Type B pancreatic cell (in vitro differentiated cells): ENCODE measurements around the gene GOLGB1. TPM values are rescaled to one million over a fixed set of nuclear protein-coding genes. Genes with fewer than 3 reads are reported as not detected.
"Not testable (repeated sequence)": the region's sequence is repeated elsewhere in the genome, so short reads cannot be mapped to it uniquely, and the experiment has no call there.

Experiments
- DNase-seq: peaks from one replicate; pipeline ENCODE4 v3.0.0; 2021; ENCODE audit warnings: mixed read lengths; ENCODE audit not compliant: unreplicated experiment; ENCODE audit errors: extremely low spot score
- H3K27ac Mint-ChIP-seq: 2 replicates; pipeline ENCODE4 v1.8.0; 2021; ENCODE audit warnings: mild to moderate bottlenecking, mixed read lengths
- H3K27me3 Mint-ChIP-seq: 2 replicates; pipeline ENCODE4 v1.8.0; 2021; ENCODE audit warnings: mixed read lengths
- H3K36me3 Mint-ChIP-seq: 2 replicates; pipeline ENCODE4 v1.8.0; 2021; ENCODE audit warnings: mixed read lengths
- H3K4me1 Mint-ChIP-seq: one replicate; pipeline ENCODE4 v1.8.0; 2021; ENCODE audit warnings: mixed read lengths; ENCODE audit not compliant: unreplicated experiment
- H3K4me3 Mint-ChIP-seq: 2 replicates; pipeline ENCODE4 v1.8.0; 2021; ENCODE audit warnings: mild to moderate bottlenecking, mixed read lengths
- H3K9me3 Mint-ChIP-seq: 2 replicates; pipeline ENCODE4 v1.8.0; 2021; ENCODE audit warnings: mixed read lengths
- CTCF ChIP-seq: fragments of 200-600 bp; sonication (generic); conservative IDR thresholded peaks from 2 replicates; pipeline ENCODE4 v1.5.0; 2021; ENCODE audit warnings: antibody characterized with exemption, mild to moderate bottlenecking
- total RNA-seq: library from RNA; stranded (reverse); gene quantifications from 2 replicates; pipeline ENCODE4 v1.2.1, GENCODE V29; 2021; ENCODE audit warnings: low replicate concordance

Gene GOLGB1
- total RNA-seq, 1 donor from 2014 or later: 49.9 TPM

GRCh38 chr3:121750087-121750415 is 510 bp upstream of the GOLGB1 start:
- Mint-ChIP-seq H3K27me3 (peaks cover 16% of the 10 kb centered on the region), H3K27ac (no peak overlapping the region), H3K4me3 (no peak overlapping the region), H3K36me3 (no peaks in the 10 kb centered on the region), H3K9me3 (no peaks in the 10 kb centered on the region), H3K4me1 (peaks cover 5% of the 10 kb centered on the region)
- TF ChIP-seq CTCF: no peak
- no peak for DNase-seq

DNA sequence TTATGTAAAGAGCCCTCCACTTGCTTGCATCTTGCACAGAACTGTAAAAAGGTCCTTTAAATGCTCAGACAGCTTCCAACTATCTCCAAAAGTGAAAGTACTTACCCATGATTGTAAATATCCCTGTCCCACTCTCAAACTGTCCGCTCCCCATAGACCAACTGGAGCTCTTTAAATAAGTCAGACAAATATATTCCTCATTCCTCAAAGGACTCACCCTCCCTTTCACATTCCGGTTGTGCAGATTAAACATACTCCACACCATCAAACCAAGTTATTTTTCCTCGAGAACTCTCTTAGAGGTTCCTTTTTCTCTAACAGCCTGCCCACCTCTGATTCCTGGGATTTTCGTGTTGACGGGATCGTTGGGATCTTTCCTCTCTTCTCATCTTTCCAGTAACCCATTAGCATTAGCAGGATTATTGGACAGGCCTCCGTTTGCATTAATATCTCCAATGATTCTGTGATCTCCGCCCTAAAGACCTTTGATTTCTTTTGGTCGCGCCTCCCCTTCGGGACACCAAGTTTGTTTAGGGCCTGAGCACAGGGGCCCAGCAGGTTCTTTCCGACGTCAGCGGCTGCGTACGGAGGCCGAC is 763 bp downstream of the GOLGB1 start:
- Mint-ChIP-seq H3K27ac (no peak overlapping the region), H3K4me1 (peaks cover 5% of the 10 kb centered on the region), H3K27me3 (peaks cover 11% of the 10 kb centered on the region), H3K4me3 (no peak overlapping the region), H3K36me3 (no peaks in the 10 kb centered on the region), H3K9me3 (no peaks in the 10 kb centered on the region)
- no peak for TF ChIP-seq CTCF
- DNase-seq: no peak

- H3K9me3 Mint-ChIP-seq: no peaks in the 10 kb centered on the region
- H3K4me3 Mint-ChIP-seq: no peak overlapping the region
- peaks cover 5% of the 10 kb centered on the region for H3K4me1 Mint-ChIP-seq
- H3K27me3 Mint-ChIP-seq: peaks cover 11% of the 10 kb centered on the region
- no peak overlapping the region for H3K27ac Mint-ChIP-seq
- DNase-seq: no peak
- peaks cover 3% of the 10 kb centered on the region for H3K36me3 Mint-ChIP-seq
- no peak for TF ChIP-seq CTCF
These were observed 1.6 kb downstream of the GOLGB1 start for GRCh38 chr3:121747976-121748375.

- not testable (repeated sequence) for H3K4me3 Mint-ChIP-seq, DNase-seq, H3K9me3 Mint-ChIP-seq, H3K27ac Mint-ChIP-seq, H3K27me3 Mint-ChIP-seq, H3K4me1 Mint-ChIP-seq
- peaks cover 20% of the 10 kb centered on the region for H3K36me3 Mint-ChIP-seq
These were observed 6.4 kb downstream of the GOLGB1 start for GRCh38 chr3:121743106-121743505.

DNA sequence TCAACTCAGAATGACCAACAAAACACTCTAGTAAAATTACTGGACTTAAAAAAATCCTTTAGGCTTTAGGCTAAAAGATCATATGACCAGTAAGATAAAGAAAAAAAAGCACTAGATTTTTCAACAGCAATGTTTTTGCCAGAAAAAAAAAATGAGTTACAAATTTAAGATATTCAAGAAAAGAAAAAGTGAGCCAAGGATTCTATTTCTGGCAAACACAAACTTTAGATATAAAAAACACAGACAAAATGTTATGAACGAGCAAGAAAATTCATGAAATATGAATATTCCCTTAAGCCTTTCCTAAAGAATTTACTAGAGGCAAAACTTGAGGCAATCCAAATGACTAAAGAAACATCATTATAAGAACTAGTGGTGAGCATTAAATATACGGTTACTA is 8.6 kb downstream of the GOLGB1 start:
- Mint-ChIP-seq H3K27ac (no peak overlapping the region), H3K4me1 (peaks cover 4% of the 10 kb centered on the region), H3K36me3 (peaks cover 24% of the 10 kb centered on the region), H3K4me3 (no peak overlapping the region), H3K27me3 (no peaks in the 10 kb centered on the region), H3K9me3 (no peaks in the 10 kb centered on the region)
- no peak for DNase-seq
- no peak for TF ChIP-seq CTCF

- Mint-ChIP-seq H3K36me3 (peaks cover 24% of the 10 kb centered on the region), H3K27ac (no peak overlapping the region), H3K4me1 (peaks cover 4% of the 10 kb centered on the region), H3K9me3 (no peaks in the 10 kb centered on the region), H3K4me3 (no peak overlapping the region), H3K27me3 (no peaks in the 10 kb centered on the region)
- no peak for DNase-seq
- TF ChIP-seq CTCF: no peak
These were observed 9.6 kb downstream of the GOLGB1 start for GRCh38 chr3:121739902-121740301.
